GM18507 (cell line): ENCODE data around the gene MYO1D.
A peak's percentile ranks its signal among the peaks of the same experiment; 100 is the strongest.

Experiments
- DNase-seq: peaks from one replicate; pipeline ENCODE4 v3.0.0; 2011; ENCODE audit warnings: low read depth; ENCODE audit not compliant: insufficient read length; ENCODE audit errors: extremely low spot score
- FAIRE-seq: peaks from 2 replicates; lab custom pipeline; 2011; peaks lifted over from hg19 to GRCh38; lab: Jason Lieb, UNC

Gene MYO1D

GRCh38 chr17:32514606-32515005, 362.3 kb downstream of the MYO1D start:
- FAIRE-seq (no peak), DNase-seq (no peak)

- DNase-seq = no peak
- no peak for FAIRE-seq
Measured at GRCh38 chr17:32513579-32513978, 363.3 kb downstream of the MYO1D start.

- no peak for DNase-seq
- FAIRE-seq = no peak
Measured at GRCh38 chr17:32512328-32512727, 364.6 kb downstream of the MYO1D start.

- DNase-seq (no peak), FAIRE-seq (no peak)
Measured at GRCh38 chr17:32510466-32510865, 366.5 kb downstream of the MYO1D start.

- DNase-seq (no peak), FAIRE-seq (no peak)
Measured at GRCh38 chr17:32508926-32509325, 368.0 kb downstream of the MYO1D start.

- no peak for FAIRE-seq
Measured at GRCh38 chr17:32504166-32504990, 372.5 kb downstream of the MYO1D start.

GRCh38 chr17:32503251-32504165, 373.4 kb downstream of the MYO1D start:
- peak; percentile 99 for FAIRE-seq
- peak; percentile 69 for DNase-seq

More at GRCh38 chr17:32504166-32504990, 372.5 kb downstream of the MYO1D start:
- DNase-seq = no peak

GRCh38 chr17:32502710-32503109, 374.2 kb downstream of the MYO1D start:
- no peak for FAIRE-seq
- DNase-seq = no peak

GRCh38 chr17:32502013-32502412, 374.9 kb downstream of the MYO1D start:
- no peak for DNase-seq
- no peak for FAIRE-seq

GRCh38 chr17:32498391-32498790, 378.5 kb downstream of the MYO1D start:
- DNase-seq (no peak), FAIRE-seq (no peak)

- DNase-seq (no peak), FAIRE-seq (no peak)
Measured at GRCh38 chr17:32497431-32498205, 379.3 kb downstream of the MYO1D start.

- no peak for DNase-seq
- FAIRE-seq = no peak
Measured at GRCh38 chr17:32496395-32497073, 380.4 kb downstream of the MYO1D start.

- FAIRE-seq = no peak
- no peak for DNase-seq
Measured at GRCh38 chr17:32495359-32496231, 381.3 kb downstream of the MYO1D start.

GRCh38 chr17:32494621-32495358, 382.1 kb downstream of the MYO1D start:
- no peak for FAIRE-seq
- no peak for DNase-seq

GRCh38 chr17:32493976-32494513, 382.9 kb downstream of the MYO1D start:
- no peak for FAIRE-seq
- no peak for DNase-seq

- no peak for FAIRE-seq
- DNase-seq = no peak
Measured at GRCh38 chr17:32493571-32493970, 383.4 kb downstream of the MYO1D start.

GRCh38 chr17:32492648-32493289, 384.2 kb downstream of the MYO1D start:
- FAIRE-seq = no peak
- DNase-seq = no peak
